ENCODE measurements around the gene MVB12B. TPM values are rescaled to one million over a fixed set of nuclear protein-coding genes. Genes with fewer than 3 reads are reported as not detected.

Gene MVB12B
- total RNA-seq, 2 donors from 2014 or later: 18.6 to 19.7 TPM

GRCh38 chr9:126524353-126525077, 197.9 kb downstream of the MVB12B start:
- no peak overlapping the region for H3K27ac ChIP-seq (ENCODE audit: low read depth, low read length)
- H3K9me3 ChIP-seq (ENCODE audit: control insufficient read depth, low read length): no peaks in the 10 kb centered on the region
- H3K27ac Mint-ChIP-seq: no peak overlapping the region
- H3K9me3 Mint-ChIP-seq: no peaks in the 10 kb centered on the region
- H3K9ac ChIP-seq (ENCODE audit: extremely low read depth, low read length, poor library complexity, severe bottlenecking): no peak overlapping the region
- H3K36me3 Mint-ChIP-seq (ENCODE audit: low read depth): no peaks in the 10 kb centered on the region
- H3K4me1 Mint-ChIP-seq: peaks cover 38% of the 10 kb centered on the region
- H3K4me3 ChIP-seq (ENCODE audit: low read length): no peak overlapping the region
- H3K27me3 Mint-ChIP-seq (ENCODE audit: insufficient read depth): no peaks in the 10 kb centered on the region
- H3K36me3 ChIP-seq (ENCODE audit: control insufficient read depth, insufficient read depth, low read length): no peaks in the 10 kb centered on the region
- DNase-seq: no peak
- no peak for TF ChIP-seq CTCF (conservative IDR thresholded peaks at IDR 0.05)
- no peak overlapping the region for H3K4me3 Mint-ChIP-seq
- H3K27me3 ChIP-seq (ENCODE audit: control insufficient read depth, insufficient read depth, low read length, poor library complexity, severe bottlenecking): no peaks in the 10 kb centered on the region
- H3K4me1 ChIP-seq (ENCODE audit: control insufficient read depth, insufficient read depth, low read length): peaks cover 20% of the 10 kb centered on the region
- WGBS, 2 experiments (ENCODE audit: insufficient coverage in 1 of 2, insufficient read length in 1 of 2): 80% methylated on average over 7 to 13 of the region's 13 CpGs

- no peaks in the 10 kb centered on the region for H3K9me3 Mint-ChIP-seq
- Histone ChIP-seq H3K4me3 (ENCODE audit: low read length) (no peak overlapping the region), H3K27me3 (ENCODE audit: control insufficient read depth, insufficient read depth, low read length, poor library complexity, severe bottlenecking) (no peaks in the 10 kb centered on the region), H3K4me1 (ENCODE audit: control insufficient read depth, insufficient read depth, low read length) (peaks cover 7% of the 10 kb centered on the region), H3K27ac (ENCODE audit: low read depth, low read length) (no peak overlapping the region), H3K36me3 (ENCODE audit: control insufficient read depth, insufficient read depth, low read length) (no peaks in the 10 kb centered on the region), H3K9ac (ENCODE audit: extremely low read depth, low read length, poor library complexity, severe bottlenecking) (no peak overlapping the region), H3K9me3 (ENCODE audit: control insufficient read depth, low read length) (no peaks in the 10 kb centered on the region)
- H3K4me1 Mint-ChIP-seq: peaks cover 33% of the 10 kb centered on the region
- TF ChIP-seq CTCF (conservative IDR thresholded peaks at IDR 0.05): no peak
- no peak for DNase-seq
- H3K27ac Mint-ChIP-seq: no peak overlapping the region
- H3K4me3 Mint-ChIP-seq: no peak overlapping the region
- H3K27me3 Mint-ChIP-seq (ENCODE audit: insufficient read depth): no peaks in the 10 kb centered on the region
- H3K36me3 Mint-ChIP-seq (ENCODE audit: low read depth): no peaks in the 10 kb centered on the region
- WGBS, 2 experiments (ENCODE audit: insufficient coverage in 1 of 2, insufficient read length in 1 of 2): 90 to 93% methylated on average over 12 to 19 of the region's 19 CpGs
These were observed 199.8 kb downstream of the MVB12B start for GRCh38 chr9:126526218-126527108.

GRCh38 chr9:126527109-126527825, 200.6 kb downstream of the MVB12B start:
- Mint-ChIP-seq H3K4me1 (peaks cover 34% of the 10 kb centered on the region), H3K27ac (peak overlapping the region; percentile 24), H3K4me3 (no peak overlapping the region), H3K9me3 (no peaks in the 10 kb centered on the region), H3K36me3 (ENCODE audit: low read depth) (no peaks in the 10 kb centered on the region), H3K27me3 (ENCODE audit: insufficient read depth) (peaks cover under 1% of the 10 kb centered on the region)
- H3K9ac ChIP-seq (ENCODE audit: extremely low read depth, low read length, poor library complexity, severe bottlenecking): no peak overlapping the region
- peak overlapping the region; percentile 19 for H3K27ac ChIP-seq (ENCODE audit: low read depth, low read length)
- 87 to 91% methylated on average over 18 to 20 of the region's 20 CpGs for WGBS, 2 experiments (ENCODE audit: insufficient coverage in 1 of 2, insufficient read length in 1 of 2)
- H3K4me3 ChIP-seq (ENCODE audit: low read length): no peak overlapping the region
- H3K4me1 ChIP-seq (ENCODE audit: control insufficient read depth, insufficient read depth, low read length): peaks cover 6% of the 10 kb centered on the region
- TF ChIP-seq CTCF (conservative IDR thresholded peaks at IDR 0.05): no peak
- H3K36me3 ChIP-seq (ENCODE audit: control insufficient read depth, insufficient read depth, low read length): no peaks in the 10 kb centered on the region
- no peaks in the 10 kb centered on the region for H3K9me3 ChIP-seq (ENCODE audit: control insufficient read depth, low read length)
- no peaks in the 10 kb centered on the region for H3K27me3 ChIP-seq (ENCODE audit: control insufficient read depth, insufficient read depth, low read length, poor library complexity, severe bottlenecking)
- no peak for DNase-seq

All from endodermal cell (in vitro differentiated cells).